Endothelial cell of hepatic sinusoid (primary cell): ENCODE results near the gene OR10H2.
"Not testable (repeated sequence)": the region's sequence is repeated elsewhere in the genome, so short reads cannot be mapped to it uniquely, and the experiment has no call there.

Source experiments
- in situ Hi-C: cut with HindIII; loops from 2 replicates; pipeline ENCODE4 v1.10.0; 2017; ENCODE audit warnings: low sequenced_read_pairs

The OR10H2 gene

DNA sequence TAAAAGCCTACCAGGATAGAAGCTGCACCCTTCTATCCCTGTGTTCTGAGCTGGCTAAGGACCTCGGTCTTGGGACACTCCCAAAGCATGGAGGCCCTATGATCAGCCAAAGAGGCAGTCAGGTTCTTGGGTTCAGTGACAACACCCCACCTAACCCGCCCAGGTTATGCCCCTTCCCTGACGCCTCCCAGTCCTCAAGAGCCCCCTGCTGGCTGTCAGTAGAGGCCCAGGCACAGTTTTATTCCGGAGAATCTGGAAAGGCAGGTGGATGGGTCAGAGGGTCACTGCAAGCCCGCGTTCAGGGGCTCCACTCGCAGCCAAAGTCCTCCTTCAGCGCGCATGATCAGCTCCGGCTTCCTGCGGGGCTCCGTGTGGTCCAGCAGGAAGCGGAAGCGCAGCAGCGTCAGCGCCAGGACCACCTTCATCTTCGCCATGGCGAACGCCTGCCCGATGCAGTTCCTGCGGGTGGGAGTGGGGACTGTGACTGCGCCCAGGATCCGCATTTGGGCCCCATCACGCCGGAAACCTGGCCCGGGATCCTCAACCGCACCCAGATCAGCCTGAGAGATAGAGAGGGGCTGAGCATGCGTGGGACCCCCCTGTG is 32.2 kb downstream of the OR10H2 start:
- in situ Hi-C loops = no loop called here

DNA sequence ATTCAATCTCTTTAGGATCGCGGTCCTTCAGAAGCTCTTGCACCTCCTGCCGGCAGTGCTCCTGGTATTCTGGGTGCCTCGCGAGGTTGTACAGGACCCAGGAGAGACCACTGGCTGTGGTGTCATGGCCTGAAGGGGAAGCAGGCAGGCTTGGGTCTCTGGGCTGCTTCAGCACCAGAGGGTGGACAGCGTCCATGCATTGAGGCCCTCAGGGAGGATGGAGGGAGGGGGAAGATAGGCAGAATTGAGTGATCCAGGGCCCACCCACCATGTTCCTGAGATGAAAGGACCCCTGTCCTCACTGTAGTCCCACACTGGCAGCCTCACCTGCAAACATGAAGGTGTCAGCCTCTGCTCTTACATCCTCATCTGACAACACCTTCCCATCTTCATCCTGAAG is 41.8 kb downstream of the OR10H2 start:
- in situ Hi-C loops = no loop called here

GRCh38 chr19:15774159-15774558 is 46.3 kb downstream of the OR10H2 start:
- in situ Hi-C loops = not testable (repeated sequence)

- in situ Hi-C loops = no loop called here
Measured at GRCh38 chr19:15775249-15775648, 47.4 kb downstream of the OR10H2 start.

- in situ Hi-C loops = no loop called here
Measured at GRCh38 chr19:15776264-15776663, 48.4 kb downstream of the OR10H2 start.

GRCh38 chr19:15776991-15777970 is 49.5 kb downstream of the OR10H2 start:
- in situ Hi-C loops = no loop called here
